ENCODE results near the gene AP1M1.

AP1M1 gene

GRCh38 chr19:16293118-16294091, 95.7 kb downstream of the AP1M1 start:
- no peak for DNase-seq (ENCODE audit: low read depth in 2 of 2, low spot score in 1 of 2)

- DNase-seq (ENCODE audit: low read depth in 2 of 2, low spot score in 1 of 2), result no peak
These were observed 97.3 kb downstream of the AP1M1 start for GRCh38 chr19:16295057-16295456.
